Ovary (tissue), 9 donors: ENCODE results near the gene FPR3. TPM values are rescaled to one million over a fixed set of nuclear protein-coding genes. Genes with fewer than 3 reads are reported as not detected.
A peak's percentile ranks its signal among the peaks of the same experiment; 100 is the strongest.

Experiments
- DNase-seq, 5 donors: peaks; one replicate each; pipeline ENCODE4 v3.0.0-alpha.2; 2019 to 2020
- H3K27ac ChIP-seq, 2 donors: fragments of 200-600 bp; one replicate each; pipeline versions ENCODE4 v1.5.1 to v1.8.0; 2019 to 2022
- H3K27me3 ChIP-seq: fragments of 200-600 bp; one replicate; pipeline ENCODE4 v1.8.0; 2022
- H3K36me3 ChIP-seq: fragments of 200-600 bp; sonication (generic); one replicate; pipeline ENCODE4 v1.5.1; 2019
- H3K4me1 ChIP-seq: one replicate; pipeline ENCODE4 v1.8.1; 2013; ENCODE audit warnings: mild to moderate bottlenecking, moderate library complexity; ENCODE audit not compliant: insufficient read depth
- H3K4me3 ChIP-seq: fragments of 200-600 bp; sonication (generic); one replicate; pipeline ENCODE4 v1.5.1; 2017
- H3K9me3 ChIP-seq, 2 donors: fragments of 200-600 bp in 1 of 2; sonication (generic) in 1 of 2; one replicate each; pipeline versions ENCODE4 v1.5.1 to v1.8.1; 2013 to 2019; ENCODE audit warnings: mild to moderate bottlenecking in 1 of 2, moderate library complexity in 1 of 2
- EP300 ChIP-seq: sonication (generic); formaldehyde crosslinking; IDR thresholded peaks from one replicate; pipeline ENCODE4 v1.6.1; 2017; ENCODE audit warnings: antibody characterized with exemption
- POLR2A ChIP-seq: fragments of 450-650 bp; IDR thresholded peaks from one replicate; pipeline ENCODE4 v1.6.1; 2017; ENCODE audit warnings: antibody characterized with exemption, mild to moderate bottlenecking, moderate library complexity
- WGBS, 3 donors: extraction: QIAGEN DNeasy Blood & Tissue Kit in 1 of 3; methylation state at CpG; one replicate each; pipeline versions ENCODE4 v1.1.5 to v1.1.7; 2013 to 2017; 5-methylcytosine and 5-hydroxymethylcytosine counted together
- intact Hi-C, 4 donors: fragments of 100-400 bp; cut with DNase I; formaldehyde crosslinking; loops; one replicate each; pipeline versions ENCODE4 v1.11.0 to v1.15.1; 2022 to 2023
- polyA plus RNA-seq, 2 donors: library from polyadenylated mRNA; stranded (reverse); fragments of 200-250 nt in 1 of 2; fragments of 350-450 nt in 1 of 2; fragmentation: Illumina TruSeq in 1 of 2; extraction: RNeasy Lipid Tissue Mini Kit (QIAGEN cat#74804) in 1 of 2; gene quantifications; one replicate each; pipeline ENCODE4 v1.2.3, GENCODE V29; 2013 to 2014
- total RNA-seq, 7 donors: library from RNA; depleted of rRNA in 2 of 7; stranded (reverse); fragments of >200 nt in 2 of 7; fragmentation: NEBNext Ultra II Directional in 3 of 7; extraction: Animal tissue kit (Norgen Biotek cat#: 25700) in 3 of 7; gene quantifications; one replicate each; pipeline versions ENCODE4 v1.1.0 to v1.2.4, GENCODE V29; 2016 to 2023
- TF ChIP-seq, protein P1 (sequence below), 3 donors: fragments of 450-650 bp in 2 of 3; fragments of 200-600 bp in 1 of 3; IDR thresholded peaks; one replicate each; pipeline versions ENCODE4 v1.5.1 to v1.8.0; 2016 to 2022; ENCODE audit warnings: antibody characterized with exemption in 3 of 3, mild to moderate bottlenecking in 1 of 3
- donor health status: DM: no; HTN: no; CAD: no; lungs with moderate emphysema.
- donor health status: DM: no; HTN: no; CAD: no.
- donor health status: Bipolar disorder and iron deficiency.
- donor health status: DM: yes; HTN: yes; CAD: no.
- donor health status: DM: no; HTN: no; CAD: no.
- donor health status: DM: yes; HTN: yes; CAD: no.

Gene FPR3
- total and polyA plus RNA-seq, 9 donors: 1.5 to 20.5 (median 3.5) TPM

GRCh38 chr19:51784109-51784785 lies 10.7 kb upstream of the FPR3 start:
- TF ChIP-seq POLR2A (no peak), EP300 (no peak)
- TF ChIP-seq, protein P1, sequence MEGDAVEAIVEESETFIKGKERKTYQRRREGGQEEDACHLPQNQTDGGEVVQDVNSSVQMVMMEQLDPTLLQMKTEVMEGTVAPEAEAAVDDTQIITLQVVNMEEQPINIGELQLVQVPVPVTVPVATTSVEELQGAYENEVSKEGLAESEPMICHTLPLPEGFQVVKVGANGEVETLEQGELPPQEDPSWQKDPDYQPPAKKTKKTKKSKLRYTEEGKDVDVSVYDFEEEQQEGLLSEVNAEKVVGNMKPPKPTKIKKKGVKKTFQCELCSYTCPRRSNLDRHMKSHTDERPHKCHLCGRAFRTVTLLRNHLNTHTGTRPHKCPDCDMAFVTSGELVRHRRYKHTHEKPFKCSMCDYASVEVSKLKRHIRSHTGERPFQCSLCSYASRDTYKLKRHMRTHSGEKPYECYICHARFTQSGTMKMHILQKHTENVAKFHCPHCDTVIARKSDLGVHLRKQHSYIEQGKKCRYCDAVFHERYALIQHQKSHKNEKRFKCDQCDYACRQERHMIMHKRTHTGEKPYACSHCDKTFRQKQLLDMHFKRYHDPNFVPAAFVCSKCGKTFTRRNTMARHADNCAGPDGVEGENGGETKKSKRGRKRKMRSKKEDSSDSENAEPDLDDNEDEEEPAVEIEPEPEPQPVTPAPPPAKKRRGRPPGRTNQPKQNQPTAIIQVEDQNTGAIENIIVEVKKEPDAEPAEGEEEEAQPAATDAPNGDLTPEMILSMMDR (IDR thresholded peaks at IDR 0.05): no peak
- no peaks in the 10 kb centered on the region for H3K27me3 ChIP-seq
- intact Hi-C loops: loop anchor here in 1 of 4 donors (10.0 kb wide), 1 partner anchor 309 kb away; the partner anchor contains the start of gene CEACAM18
- WGBS, 3 donors: 55 to 65% (median 59%) methylated on average over 6 of the region's 6 CpGs
- H3K9me3 ChIP-seq: no peaks in the 10 kb centered on the region
- no peak for DNase-seq
- H3K4me1 ChIP-seq: peaks cover 2% of the 10 kb centered on the region
- no peak overlapping the region for H3K4me3 ChIP-seq
- H3K27ac ChIP-seq: no peak overlapping the region
- H3K36me3 ChIP-seq: no peaks in the 10 kb centered on the region

DNA sequence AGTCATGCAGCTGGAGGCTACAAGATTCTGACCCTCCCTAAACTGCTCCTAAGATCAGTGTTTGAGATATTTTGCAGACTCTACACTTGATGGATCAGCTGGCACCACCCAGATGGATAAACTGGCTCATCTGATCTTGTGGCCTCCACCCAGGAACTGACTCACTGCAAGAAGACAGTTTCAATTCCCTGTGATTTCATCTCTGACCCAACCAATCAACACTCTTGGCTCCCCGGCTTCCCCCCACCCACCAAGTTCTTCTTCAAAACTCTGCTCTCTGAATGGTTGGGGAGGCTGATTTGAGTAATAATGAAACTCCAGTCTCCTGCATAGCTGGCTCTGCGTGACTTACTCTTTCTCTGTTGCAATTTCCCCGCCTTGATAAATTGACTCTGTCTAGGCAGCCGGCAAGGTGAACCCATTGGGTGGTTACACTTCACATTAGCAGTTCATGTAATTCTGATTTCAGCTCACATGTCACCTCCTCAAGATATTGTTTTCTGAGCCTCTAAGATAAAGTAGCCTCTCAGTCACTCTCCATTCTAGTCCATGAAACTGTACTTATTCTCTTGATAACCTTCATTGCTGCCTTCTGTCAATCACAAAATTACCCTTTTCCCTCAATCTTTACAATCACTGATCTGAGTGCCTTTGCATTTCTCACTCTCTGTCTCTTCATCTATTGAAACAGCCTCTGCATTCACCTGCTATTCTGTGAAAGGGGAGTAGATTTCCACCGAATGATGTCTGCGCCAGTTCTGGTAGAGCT lies 9.9 kb upstream of the FPR3 start:
- intact Hi-C loops: loop anchor here in 1 of 4 donors (10.0 kb wide), 1 partner anchor 310 kb away; the partner anchor contains the start of gene CEACAM18
- WGBS, 3 donors: 70 to 81% (median 76%) methylated on average over 6 of the region's 6 CpGs
- H3K27ac ChIP-seq: no peak overlapping the region
- peak in 1 of 5 donors; percentile 57 for DNase-seq
- no peaks in the 10 kb centered on the region for H3K9me3 ChIP-seq
- H3K27me3 ChIP-seq: no peaks in the 10 kb centered on the region
- TF ChIP-seq EP300: no peak
- TF ChIP-seq, protein P1 (IDR thresholded peaks at IDR 0.05): no peak
- TF ChIP-seq POLR2A: no peak
- H3K4me3 ChIP-seq: no peak overlapping the region
- H3K4me1 ChIP-seq: peaks cover 2% of the 10 kb centered on the region
- H3K36me3 ChIP-seq: no peaks in the 10 kb centered on the region

GRCh38 chr19:51786646-51787494 lies 8.1 kb upstream of the FPR3 start:
- 33 to 39% (median 36%) methylated on average over 6 of the region's 6 CpGs for WGBS, 3 donors
- H3K27ac ChIP-seq: no peak overlapping the region
- intact Hi-C loops: loop anchor here in 1 of 4 donors (10.0 kb wide), 1 partner anchor 312 kb away; the partner anchor contains the start of gene CEACAM18

More at GRCh38 chr19:51786646-51787494, 8.1 kb upstream of the FPR3 start:
- H3K36me3 ChIP-seq: no peaks in the 10 kb centered on the region
- DNase-seq: peak in 2 of 5 donors; percentile 18 to 38
- peaks cover 2% of the 10 kb centered on the region for H3K4me1 ChIP-seq
- no peaks in the 10 kb centered on the region for H3K9me3 ChIP-seq
- TF ChIP-seq, protein P1 (IDR thresholded peaks at IDR 0.05): no peak
- TF ChIP-seq EP300 (no peak), POLR2A (no peak)
- no peaks in the 10 kb centered on the region for H3K27me3 ChIP-seq
- H3K4me3 ChIP-seq: no peak overlapping the region
